HEK293 (cell line): ENCODE measurements around the gene ODAD3.

ENCODE experiments used
- GLIS1 ChIP-seq: fragments of 450-650 bp; formaldehyde crosslinking; IDR thresholded peaks from 2 replicates; pipeline ENCODE4 v1.5.1; 2016; ENCODE audit warnings: missing biosample characterization, missing genetic modification characterization
- GLIS2 ChIP-seq: fragments of 450-650 bp; formaldehyde crosslinking; IDR thresholded peaks from 2 replicates; pipeline ENCODE4 v1.5.1; 2016; ENCODE audit warnings: missing biosample characterization, missing genetic modification characterization
- ZBTB1 ChIP-seq: fragments of 450-650 bp; formaldehyde crosslinking; IDR thresholded peaks from 2 replicates; pipeline ENCODE4 v1.5.1; 2016; ENCODE audit warnings: missing biosample characterization, missing genetic modification characterization
- ZNF133 ChIP-seq: fragments of 450-650 bp; formaldehyde crosslinking; IDR thresholded peaks from 2 replicates; pipeline ENCODE4 v1.5.1; 2016; ENCODE audit warnings: missing biosample characterization, missing genetic modification characterization
- ZNF214 ChIP-seq: fragments of 450-650 bp; formaldehyde crosslinking; IDR thresholded peaks from 2 replicates; pipeline ENCODE4 v1.5.1; 2017; ENCODE audit warnings: missing biosample characterization, mild to moderate bottlenecking, missing genetic modification characterization, borderline replicate concordance
- ZNF777 ChIP-seq: fragments of 450-650 bp; formaldehyde crosslinking; IDR thresholded peaks from 2 replicates; pipeline ENCODE4 v1.5.1; 2017; ENCODE audit warnings: missing biosample characterization, missing genetic modification characterization, borderline replicate concordance
- TF ChIP-seq, protein P1 (sequence below): fragments of 450-650 bp; formaldehyde crosslinking; IDR thresholded peaks from 2 replicates; pipeline ENCODE4 v1.5.0; 2017; ENCODE audit warnings: missing biosample characterization, missing genetic modification characterization, borderline replicate concordance
- TF ChIP-seq, protein P2 (sequence below): fragments of 450-650 bp; formaldehyde crosslinking; IDR thresholded peaks from 2 replicates; pipeline ENCODE4 v1.5.1; 2016; ENCODE audit warnings: missing biosample characterization, missing genetic modification characterization
- TF ChIP-seq, protein P3 (sequence below): fragments of 450-650 bp; formaldehyde crosslinking; IDR thresholded peaks from 2 replicates; pipeline ENCODE4 v1.5.1; 2016; ENCODE audit warnings: missing biosample characterization, missing genetic modification characterization
- TF ChIP-seq, protein P4 (sequence below): IDR thresholded peaks from 2 replicates; pipeline ENCODE4 v1.6.1; 2011; ENCODE audit warnings: mild to moderate bottlenecking, low read depth, low read length, borderline replicate concordance

DNA sequence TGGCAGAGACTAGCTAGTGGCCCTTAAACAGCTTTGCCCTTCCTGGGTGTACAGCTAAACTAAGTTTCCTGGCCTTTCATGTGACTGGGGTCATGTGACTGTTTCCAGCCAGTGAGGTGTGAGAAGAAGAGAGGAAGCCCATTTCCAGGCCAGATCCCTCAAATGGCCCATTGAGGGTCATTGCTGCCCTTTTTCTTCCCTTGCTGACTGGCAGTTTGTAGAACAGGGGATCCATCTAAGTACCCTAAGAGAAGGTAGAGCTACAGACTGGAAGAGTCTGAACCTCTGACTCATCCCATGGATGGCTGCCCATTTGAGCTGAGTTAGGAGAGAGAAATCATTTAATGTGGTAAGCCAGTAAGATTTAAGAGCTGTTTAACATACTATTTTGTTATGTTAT lies 57.7 kb downstream of the ODAD3 start:
- TF ChIP-seq ZBTB1 (tag by site-specific recombination) = no peak
- no peak for TF ChIP-seq ZNF777 (tag by site-specific recombination)
- TF ChIP-seq, protein P1, sequence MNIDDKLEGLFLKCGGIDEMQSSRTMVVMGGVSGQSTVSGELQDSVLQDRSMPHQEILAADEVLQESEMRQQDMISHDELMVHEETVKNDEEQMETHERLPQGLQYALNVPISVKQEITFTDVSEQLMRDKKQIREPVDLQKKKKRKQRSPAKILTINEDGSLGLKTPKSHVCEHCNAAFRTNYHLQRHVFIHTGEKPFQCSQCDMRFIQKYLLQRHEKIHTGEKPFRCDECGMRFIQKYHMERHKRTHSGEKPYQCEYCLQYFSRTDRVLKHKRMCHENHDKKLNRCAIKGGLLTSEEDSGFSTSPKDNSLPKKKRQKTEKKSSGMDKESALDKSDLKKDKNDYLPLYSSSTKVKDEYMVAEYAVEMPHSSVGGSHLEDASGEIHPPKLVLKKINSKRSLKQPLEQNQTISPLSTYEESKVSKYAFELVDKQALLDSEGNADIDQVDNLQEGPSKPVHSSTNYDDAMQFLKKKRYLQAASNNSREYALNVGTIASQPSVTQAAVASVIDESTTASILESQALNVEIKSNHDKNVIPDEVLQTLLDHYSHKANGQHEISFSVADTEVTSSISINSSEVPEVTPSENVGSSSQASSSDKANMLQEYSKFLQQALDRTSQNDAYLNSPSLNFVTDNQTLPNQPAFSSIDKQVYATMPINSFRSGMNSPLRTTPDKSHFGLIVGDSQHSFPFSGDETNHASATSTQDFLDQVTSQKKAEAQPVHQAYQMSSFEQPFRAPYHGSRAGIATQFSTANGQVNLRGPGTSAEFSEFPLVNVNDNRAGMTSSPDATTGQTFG (tag by site-specific recombination) = no peak
- TF ChIP-seq ZNF214 (tag by site-specific recombination) = no peak
- TF ChIP-seq, protein P2, sequence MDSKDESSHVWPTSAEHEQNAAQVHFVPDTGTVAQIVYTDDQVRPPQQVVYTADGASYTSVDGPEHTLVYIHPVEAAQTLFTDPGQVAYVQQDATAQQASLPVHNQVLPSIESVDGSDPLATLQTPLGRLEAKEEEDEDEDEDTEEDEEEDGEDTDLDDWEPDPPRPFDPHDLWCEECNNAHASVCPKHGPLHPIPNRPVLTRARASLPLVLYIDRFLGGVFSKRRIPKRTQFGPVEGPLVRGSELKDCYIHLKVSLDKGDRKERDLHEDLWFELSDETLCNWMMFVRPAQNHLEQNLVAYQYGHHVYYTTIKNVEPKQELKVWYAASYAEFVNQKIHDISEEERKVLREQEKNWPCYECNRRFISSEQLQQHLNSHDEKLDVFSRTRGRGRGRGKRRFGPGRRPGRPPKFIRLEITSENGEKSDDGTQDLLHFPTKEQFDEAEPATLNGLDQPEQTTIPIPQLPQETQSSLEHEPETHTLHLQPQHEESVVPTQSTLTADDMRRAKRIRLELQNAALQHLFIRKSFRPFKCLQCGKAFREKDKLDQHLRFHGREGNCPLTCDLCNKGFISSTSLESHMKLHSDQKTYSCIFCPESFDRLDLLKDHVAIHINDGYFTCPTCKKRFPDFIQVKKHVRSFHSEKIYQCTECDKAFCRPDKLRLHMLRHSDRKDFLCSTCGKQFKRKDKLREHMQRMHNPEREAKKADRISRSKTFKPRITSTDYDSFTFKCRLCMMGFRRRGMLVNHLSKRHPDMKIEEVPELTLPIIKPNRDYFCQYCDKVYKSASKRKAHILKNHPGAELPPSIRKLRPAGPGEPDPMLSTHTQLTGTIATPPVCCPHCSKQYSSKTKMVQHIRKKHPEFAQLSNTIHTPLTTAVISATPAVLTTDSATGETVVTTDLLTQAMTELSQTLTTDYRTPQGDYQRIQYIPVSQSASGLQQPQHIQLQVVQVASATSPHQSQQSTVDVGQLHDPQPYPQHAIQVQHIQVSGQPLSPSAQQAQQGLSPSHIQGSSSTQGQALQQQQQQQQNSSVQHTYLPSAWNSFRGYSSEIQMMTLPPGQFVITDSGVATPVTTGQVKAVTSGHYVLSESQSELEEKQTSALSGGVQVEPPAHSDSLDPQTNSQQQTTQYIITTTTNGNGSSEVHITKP (tag by site-specific recombination) = no peak
- TF ChIP-seq, protein P3, sequence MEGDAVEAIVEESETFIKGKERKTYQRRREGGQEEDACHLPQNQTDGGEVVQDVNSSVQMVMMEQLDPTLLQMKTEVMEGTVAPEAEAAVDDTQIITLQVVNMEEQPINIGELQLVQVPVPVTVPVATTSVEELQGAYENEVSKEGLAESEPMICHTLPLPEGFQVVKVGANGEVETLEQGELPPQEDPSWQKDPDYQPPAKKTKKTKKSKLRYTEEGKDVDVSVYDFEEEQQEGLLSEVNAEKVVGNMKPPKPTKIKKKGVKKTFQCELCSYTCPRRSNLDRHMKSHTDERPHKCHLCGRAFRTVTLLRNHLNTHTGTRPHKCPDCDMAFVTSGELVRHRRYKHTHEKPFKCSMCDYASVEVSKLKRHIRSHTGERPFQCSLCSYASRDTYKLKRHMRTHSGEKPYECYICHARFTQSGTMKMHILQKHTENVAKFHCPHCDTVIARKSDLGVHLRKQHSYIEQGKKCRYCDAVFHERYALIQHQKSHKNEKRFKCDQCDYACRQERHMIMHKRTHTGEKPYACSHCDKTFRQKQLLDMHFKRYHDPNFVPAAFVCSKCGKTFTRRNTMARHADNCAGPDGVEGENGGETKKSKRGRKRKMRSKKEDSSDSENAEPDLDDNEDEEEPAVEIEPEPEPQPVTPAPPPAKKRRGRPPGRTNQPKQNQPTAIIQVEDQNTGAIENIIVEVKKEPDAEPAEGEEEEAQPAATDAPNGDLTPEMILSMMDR (tag by site-specific recombination) = no peak
- TF ChIP-seq, protein P4, sequence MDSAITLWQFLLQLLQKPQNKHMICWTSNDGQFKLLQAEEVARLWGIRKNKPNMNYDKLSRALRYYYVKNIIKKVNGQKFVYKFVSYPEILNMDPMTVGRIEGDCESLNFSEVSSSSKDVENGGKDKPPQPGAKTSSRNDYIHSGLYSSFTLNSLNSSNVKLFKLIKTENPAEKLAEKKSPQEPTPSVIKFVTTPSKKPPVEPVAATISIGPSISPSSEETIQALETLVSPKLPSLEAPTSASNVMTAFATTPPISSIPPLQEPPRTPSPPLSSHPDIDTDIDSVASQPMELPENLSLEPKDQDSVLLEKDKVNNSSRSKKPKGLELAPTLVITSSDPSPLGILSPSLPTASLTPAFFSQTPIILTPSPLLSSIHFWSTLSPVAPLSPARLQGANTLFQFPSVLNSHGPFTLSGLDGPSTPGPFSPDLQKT = no peak
- no peak for TF ChIP-seq GLIS2 (tag by site-specific recombination)
- TF ChIP-seq ZNF133 (tag by site-specific recombination) = no peak
- TF ChIP-seq GLIS1 (tag by site-specific recombination) = no peak
